Stimulated activated memory B cell treated with anti-CD40 and anti-IgM and Interleukin-4, amounts not matched to agents 10 μg/mL and 1 μg/mL and 100 μg/mL, for 72 hours (primary cell): ENCODE data around the gene SSRP1.
"Not testable (repeated sequence)": the region's sequence is repeated elsewhere in the genome, so short reads cannot be mapped to it uniquely, and the experiment has no call there.

Source experiments
- ATAC-seq: fragments of 150-1000 bp; cut with Tn5 transposase; 2 replicates; pipeline ENCODE4 v1.10.0; 2021
- H3K27ac Mint-ChIP-seq: one replicate; pipeline ENCODE4 v1.8.0; 2022; ENCODE audit warnings: mild to moderate bottlenecking, mixed read lengths
- H3K27me3 Mint-ChIP-seq: one replicate; pipeline ENCODE4 v1.8.0; 2022; ENCODE audit warnings: mixed read lengths
- H3K36me3 Mint-ChIP-seq: one replicate; pipeline ENCODE4 v1.8.0; 2022; ENCODE audit warnings: mixed read lengths
- H3K4me1 Mint-ChIP-seq: one replicate; pipeline ENCODE4 v1.8.0; 2022; ENCODE audit warnings: mixed read lengths
- H3K4me3 Mint-ChIP-seq: one replicate; pipeline ENCODE4 v1.8.0; 2022; ENCODE audit warnings: mild to moderate bottlenecking, moderate library complexity, mixed read lengths
- H3K9me3 Mint-ChIP-seq: one replicate; pipeline ENCODE4 v1.8.0; 2022; ENCODE audit warnings: mixed read lengths

SSRP1 gene

GRCh38 chr11:57349491-57350274 is 14.0 kb upstream of the SSRP1 start:
- H3K27ac Mint-ChIP-seq, result no peak overlapping the region
- no peak overlapping the region for H3K4me3 Mint-ChIP-seq
- H3K9me3 Mint-ChIP-seq, result peaks cover 4% of the 10 kb centered on the region
- peaks cover 7% of the 10 kb centered on the region for H3K27me3 Mint-ChIP-seq
- peaks cover 9% of the 10 kb centered on the region for H3K4me1 Mint-ChIP-seq
- peak; percentile 45 for ATAC-seq
- peaks cover 6% of the 10 kb centered on the region for H3K36me3 Mint-ChIP-seq

- no peaks in the 10 kb centered on the region for H3K27me3 Mint-ChIP-seq
Measured at GRCh38 chr11:57348636-57349313, 13.1 kb upstream of the SSRP1 start.

GRCh38 chr11:57348052-57348451 is 12.4 kb upstream of the SSRP1 start:
- Mint-ChIP-seq H3K27ac (no peak overlapping the region), H3K4me3 (no peak overlapping the region), H3K36me3 (peaks cover 6% of the 10 kb centered on the region), H3K9me3 (peaks cover 4% of the 10 kb centered on the region), H3K4me1 (peaks cover 9% of the 10 kb centered on the region), H3K27me3 (no peaks in the 10 kb centered on the region)
- ATAC-seq, result no peak

More at GRCh38 chr11:57348636-57349313, 13.1 kb upstream of the SSRP1 start:
- peaks cover 9% of the 10 kb centered on the region for H3K4me1 Mint-ChIP-seq
- H3K36me3 Mint-ChIP-seq, result peaks cover 6% of the 10 kb centered on the region
- no peak for ATAC-seq
- H3K27ac Mint-ChIP-seq, result no peak overlapping the region
- peaks cover 4% of the 10 kb centered on the region for H3K9me3 Mint-ChIP-seq
- H3K4me3 Mint-ChIP-seq, result no peak overlapping the region

- peaks cover 9% of the 10 kb centered on the region for H3K4me1 Mint-ChIP-seq
- no peaks in the 10 kb centered on the region for H3K27me3 Mint-ChIP-seq
- H3K36me3 Mint-ChIP-seq, result peaks cover 6% of the 10 kb centered on the region
- no peak overlapping the region for H3K4me3 Mint-ChIP-seq
- H3K9me3 Mint-ChIP-seq, result peaks cover 4% of the 10 kb centered on the region
- H3K27ac Mint-ChIP-seq, result no peak overlapping the region
- peak; percentile 26 for ATAC-seq
Measured at GRCh38 chr11:57347336-57347735, 11.6 kb upstream of the SSRP1 start.

GRCh38 chr11:57345555-57346211 is 10.0 kb upstream of the SSRP1 start:
- H3K9me3 Mint-ChIP-seq, result no peaks in the 10 kb centered on the region
- no peak overlapping the region for H3K4me3 Mint-ChIP-seq
- peaks cover 9% of the 10 kb centered on the region for H3K4me1 Mint-ChIP-seq
- H3K36me3 Mint-ChIP-seq, result no peaks in the 10 kb centered on the region
- H3K27ac Mint-ChIP-seq, result no peak overlapping the region
- H3K27me3 Mint-ChIP-seq, result peaks cover 4% of the 10 kb centered on the region
- ATAC-seq, result peak; percentile 61

GRCh38 chr11:57344826-57345225 is 9.1 kb upstream of the SSRP1 start:
- H3K4me3 Mint-ChIP-seq, result no peak overlapping the region
- no peaks in the 10 kb centered on the region for H3K36me3 Mint-ChIP-seq
- H3K27ac Mint-ChIP-seq, result no peak overlapping the region
- H3K4me1 Mint-ChIP-seq, result peaks cover 9% of the 10 kb centered on the region
- H3K9me3 Mint-ChIP-seq, result no peaks in the 10 kb centered on the region
- peaks cover 12% of the 10 kb centered on the region for H3K27me3 Mint-ChIP-seq
- no peak for ATAC-seq

GRCh38 chr11:57343825-57344224 is 8.1 kb upstream of the SSRP1 start:
- no peak overlapping the region for H3K27ac Mint-ChIP-seq
- H3K4me3 Mint-ChIP-seq, result no peak overlapping the region
- no peaks in the 10 kb centered on the region for H3K9me3 Mint-ChIP-seq
- no peak for ATAC-seq
- H3K36me3 Mint-ChIP-seq, result no peaks in the 10 kb centered on the region
- peaks cover 12% of the 10 kb centered on the region for H3K27me3 Mint-ChIP-seq
- peaks cover 9% of the 10 kb centered on the region for H3K4me1 Mint-ChIP-seq

GRCh38 chr11:57342702-57343101 is 7.0 kb upstream of the SSRP1 start:
- ATAC-seq, result no peak
- H3K4me3 Mint-ChIP-seq, result no peak overlapping the region
- peaks cover 12% of the 10 kb centered on the region for H3K27me3 Mint-ChIP-seq
- H3K27ac Mint-ChIP-seq, result no peak overlapping the region
- no peaks in the 10 kb centered on the region for H3K36me3 Mint-ChIP-seq
- H3K4me1 Mint-ChIP-seq, result peaks cover 9% of the 10 kb centered on the region
- no peaks in the 10 kb centered on the region for H3K9me3 Mint-ChIP-seq

GRCh38 chr11:57341250-57341808 is 5.6 kb upstream of the SSRP1 start:
- no peaks in the 10 kb centered on the region for H3K9me3 Mint-ChIP-seq
- peaks cover 12% of the 10 kb centered on the region for H3K4me1 Mint-ChIP-seq
- ATAC-seq, result no peak
- no peaks in the 10 kb centered on the region for H3K36me3 Mint-ChIP-seq
- peaks cover 12% of the 10 kb centered on the region for H3K27me3 Mint-ChIP-seq
- no peak overlapping the region for H3K27ac Mint-ChIP-seq
- no peak overlapping the region for H3K4me3 Mint-ChIP-seq

- Mint-ChIP-seq H3K4me1 (peaks cover 12% of the 10 kb centered on the region), H3K4me3 (no peak overlapping the region), H3K27ac (peak overlapping the region; percentile 4)
Measured at GRCh38 chr11:57340039-57340615, 4.4 kb upstream of the SSRP1 start.

GRCh38 chr11:57339328-57339727 is 3.6 kb upstream of the SSRP1 start:
- ATAC-seq, result no peak
- no peaks in the 10 kb centered on the region for H3K9me3 Mint-ChIP-seq
- H3K4me3 Mint-ChIP-seq, result no peak overlapping the region
- H3K27me3 Mint-ChIP-seq, result peaks cover 12% of the 10 kb centered on the region
- H3K4me1 Mint-ChIP-seq, result peaks cover 20% of the 10 kb centered on the region
- H3K27ac Mint-ChIP-seq, result no peak overlapping the region
- peaks cover 4% of the 10 kb centered on the region for H3K36me3 Mint-ChIP-seq

More at GRCh38 chr11:57340039-57340615, 4.4 kb upstream of the SSRP1 start:
- no peak for ATAC-seq
- peaks cover 12% of the 10 kb centered on the region for H3K27me3 Mint-ChIP-seq
- no peaks in the 10 kb centered on the region for H3K9me3 Mint-ChIP-seq
- no peaks in the 10 kb centered on the region for H3K36me3 Mint-ChIP-seq

- peaks cover 12% of the 10 kb centered on the region for H3K27me3 Mint-ChIP-seq
- ATAC-seq, result no peak
- peaks cover 14% of the 10 kb centered on the region for H3K36me3 Mint-ChIP-seq
- H3K4me3 Mint-ChIP-seq, result no peak within 1 kb of the TSS
- H3K9me3 Mint-ChIP-seq, result no peaks in the 10 kb centered on the region
- no peak within 1 kb of the TSS for H3K27ac Mint-ChIP-seq
- peaks cover 32% of the 10 kb centered on the region for H3K4me1 Mint-ChIP-seq
Measured at GRCh38 chr11:57338142-57338541, 2.5 kb upstream of the SSRP1 start, which contains the start of gene P2RX3. P2RX3 (plus strand) TSS chr11:57338352; CDS start chr11:57338551, 199 bp downstream.

- peaks cover 32% of the 10 kb centered on the region for H3K4me1 Mint-ChIP-seq
- H3K9me3 Mint-ChIP-seq, H3K4me3 Mint-ChIP-seq, ATAC-seq: not testable (repeated sequence)
- peak overlapping the region; percentile 98 for H3K27ac Mint-ChIP-seq
- peaks cover 12% of the 10 kb centered on the region for H3K27me3 Mint-ChIP-seq
- peaks cover 25% of the 10 kb centered on the region for H3K36me3 Mint-ChIP-seq
Measured at GRCh38 chr11:57336856-57337255, 1.2 kb upstream of the SSRP1 start.

- peaks cover 32% of the 10 kb centered on the region for H3K4me1 Mint-ChIP-seq
- H3K27me3 Mint-ChIP-seq, result peaks cover 12% of the 10 kb centered on the region
- H3K4me3 Mint-ChIP-seq, result peak overlapping the region; percentile 93
- H3K36me3 Mint-ChIP-seq, result peaks cover 32% of the 10 kb centered on the region
- ATAC-seq, result no peak
- H3K27ac Mint-ChIP-seq, result peak overlapping the region; percentile 98
- no peaks in the 10 kb centered on the region for H3K9me3 Mint-ChIP-seq
Measured at GRCh38 chr11:57336111-57336666, 497 bp upstream of the SSRP1 start.

- peak overlapping the region; percentile 93 for H3K4me3 Mint-ChIP-seq
- peaks cover 44% of the 10 kb centered on the region for H3K36me3 Mint-ChIP-seq
- no peak for ATAC-seq
- no peaks in the 10 kb centered on the region for H3K9me3 Mint-ChIP-seq
- H3K27ac Mint-ChIP-seq, result peak overlapping the region; percentile 98
- peaks cover 1% of the 10 kb centered on the region for H3K27me3 Mint-ChIP-seq
- peaks cover 42% of the 10 kb centered on the region for H3K4me1 Mint-ChIP-seq
Measured at GRCh38 chr11:57335023-57335342, 709 bp downstream of the SSRP1 start.
